HepG2 (cell line): ENCODE results near the gene PCDH12. TPM values are rescaled to one million over a fixed set of nuclear protein-coding genes. Genes with fewer than 3 reads are reported as not detected.

Experiments used
- ATAC-seq: fragments of 200-7000 bp; cut with Tn5 transposase; 3 replicates; pipeline ENCODE4 v1.9.1; 2020; ENCODE audit warnings: mild to moderate bottlenecking, moderate library complexity
- BruUV-seq: library from RNA; stranded (reverse); fragments of 400-500 nt; replicated peaks from 2 replicates; lab custom pipeline; 2021; lab: Mats Ljungman, UMichigan
- CTCF ChIA-PET: fragments of 300-600 bp; formaldehyde crosslinking; extraction: SDS; loops from one replicate; lab custom pipeline; 2021; ENCODE audit warnings: low total read pairs, inconsistent platforms, low intra/inter-chr PET ratio; lab: Yijun Ruan, JAX
- POLR2A ChIA-PET: fragments of 350-600 bp; sonication (Branson Sonifier 250); formaldehyde crosslinking; loops from one replicate; lab custom pipeline; 2020; ENCODE audit warnings: antibody characterized with exemption, inconsistent platforms; lab: Yijun Ruan, JAX
- DNase-seq: peaks from one replicate; pipeline ENCODE4 v3.0.0-alpha.2; 2015; ENCODE audit warnings: low spot score
- FAIRE-seq: peaks from 3 replicates; lab custom pipeline; 2011; peaks lifted over from hg19 to GRCh38; lab: Jason Lieb, UNC
- H2AFZ ChIP-seq: one replicate; pipeline ENCODE4 v1.6.1; 2011; ENCODE audit warnings: low read length, inconsistent platforms
- H3K27ac ChIP-seq: fragments of 300-600 bp; 3 replicates; pipeline ENCODE4 v1.8.0; 2011; ENCODE audit warnings: mixed run types, mild to moderate bottlenecking, mixed read lengths, low read length, inconsistent platforms; ENCODE audit not compliant: insufficient read depth; ENCODE audit errors: extremely low read length
- H3K27me3 ChIP-seq, 2 experiments: fragments of 200-600 bp in 1 of 2; 2 replicates in 1 of 2; 3 replicates in 1 of 2; pipeline versions ENCODE4 v1.6.0 to v1.8.0; 2011; ENCODE audit warnings: low read length in 2 of 2, mild to moderate bottlenecking in 2 of 2, moderate library complexity in 2 of 2, inconsistent platforms in 1 of 2; ENCODE audit not compliant: insufficient read depth in 2 of 2, control insufficient read depth in 1 of 2
- H3K36me3 ChIP-seq, 2 experiments: fragments of 200-600 bp in 1 of 2; replicated peaks in 1 of 2; 2 replicates in 1 of 2; 3 replicates in 1 of 2; pipeline versions ENCODE4 v1.5.1 to v1.8.0; 2011; ENCODE audit warnings: low read length in 2 of 2, inconsistent platforms in 1 of 2; ENCODE audit not compliant: insufficient read depth in 2 of 2, control insufficient read depth in 1 of 2
- H3K4me1 ChIP-seq: 2 replicates; pipeline ENCODE4 v1.5.1; 2012; ENCODE audit warnings: low read length, inconsistent platforms; ENCODE audit not compliant: insufficient read depth
- H3K4me2 ChIP-seq: 2 replicates; pipeline ENCODE4 v1.6.0; 2011; ENCODE audit warnings: low read depth, low read length, inconsistent platforms
- H3K4me3 ChIP-seq, 3 experiments: fragments of 200-600 bp in 1 of 3; sonication (generic), shearing (Covaris generic) in 1 of 3; replicated peaks in 1 of 3; 2 replicates each; pipeline ENCODE4 v1.5.1; 2011 to 2016; ENCODE audit warnings: low read length in 3 of 3, inconsistent platforms in 2 of 3, low read depth in 2 of 3, mild to moderate bottlenecking in 2 of 3, control low read depth in 1 of 3, mixed read lengths in 1 of 3; ENCODE audit not compliant: insufficient read depth in 1 of 3
- H3K79me2 ChIP-seq: one replicate; pipeline ENCODE4 v1.6.1; 2011; ENCODE audit warnings: low read length, inconsistent platforms; ENCODE audit not compliant: insufficient read depth
- H3K9ac ChIP-seq: 2 replicates; pipeline ENCODE4 v1.6.0; 2011; ENCODE audit warnings: mild to moderate bottlenecking, low read depth, low read length, inconsistent platforms; ENCODE audit not compliant: insufficient read depth
- H3K9me3 ChIP-seq: 2 replicates; pipeline ENCODE4 v1.5.1; 2012; ENCODE audit warnings: mild to moderate bottlenecking, low read length
- H4K20me1 ChIP-seq: 2 replicates; pipeline ENCODE4 v1.6.0; 2011; ENCODE audit warnings: inconsistent platforms, mild to moderate bottlenecking, low read length, moderate library complexity; ENCODE audit not compliant: insufficient read depth
- ARNT ChIP-seq: fragments of 450-650 bp; IDR thresholded peaks from 2 replicates; pipeline ENCODE4 v1.6.1; 2017
- EZH2 ChIP-seq: conservative IDR thresholded peaks from 2 replicates; pipeline ENCODE4 v1.6.1; 2012; ENCODE audit warnings: mild to moderate bottlenecking, low read depth, low read length, moderate library complexity
- GABPA ChIP-seq, 2 experiments: IDR thresholded peaks; 2 replicates each; pipeline ENCODE4 v1.6.1; 2011 to 2016; ENCODE audit warnings: low read depth in 2 of 2, low read length in 1 of 2, missing biosample characterization in 1 of 2, missing genetic modification characterization in 1 of 2
- GRHL1 ChIP-seq: sonication (generic); formaldehyde crosslinking; conservative IDR thresholded peaks from 2 replicates; pipeline ENCODE4 v1.8.0; 2022; ENCODE audit warnings: missing genetic modification reagents
- HNF4G ChIP-seq, 2 experiments: sonication (generic) in 1 of 2; formaldehyde crosslinking in 1 of 2; IDR thresholded peaks; 2 replicates each; pipeline versions ENCODE4 v1.4.0 to v1.6.1; 2011 to 2020; ENCODE audit warnings: borderline replicate concordance in 2 of 2, low read depth in 2 of 2, mild to moderate bottlenecking in 2 of 2, low read length in 1 of 2, missing genetic modification reagents in 1 of 2, moderate library complexity in 1 of 2
- HOXD1 ChIP-seq: sonication (generic); formaldehyde crosslinking; IDR thresholded peaks from 2 replicates; pipeline ENCODE4 v1.5.0; 2020; ENCODE audit warnings: missing genetic modification reagents
- IRF2 ChIP-seq: IDR thresholded peaks from 2 replicates; pipeline ENCODE4 v1.6.1; 2018; ENCODE audit warnings: missing genetic modification reagents, missing compliant biosample characterization
- MAF1 ChIP-seq: sonication (generic); formaldehyde crosslinking; IDR thresholded peaks from 2 replicates; pipeline ENCODE4 v1.5.0; 2020; ENCODE audit warnings: missing genetic modification reagents, borderline replicate concordance
- MATR3 ChIP-seq: sonication (generic); formaldehyde crosslinking; IDR thresholded peaks from 2 replicates; pipeline ENCODE4 v1.4.0; 2020; ENCODE audit warnings: missing genetic modification reagents
- NFIB ChIP-seq: sonication (generic); formaldehyde crosslinking; IDR thresholded peaks from 2 replicates; pipeline ENCODE4 v1.9.0; 2021; ENCODE audit warnings: missing genetic modification reagents, mild to moderate bottlenecking, borderline replicate concordance
- NONO ChIP-seq, 2 experiments: fragments of 450-650 bp in 1 of 2; sonication (generic) in 1 of 2; formaldehyde crosslinking in 1 of 2; IDR thresholded peaks in 1 of 2; conservative IDR thresholded peaks in 1 of 2; 2 replicates each; pipeline versions ENCODE4 v1.6.1 to v1.8.0; 2017 to 2022; ENCODE audit warnings: mild to moderate bottlenecking in 1 of 2, missing genetic modification reagents in 1 of 2, moderate library complexity in 1 of 2
- PBX3 ChIP-seq: sonication (generic); formaldehyde crosslinking; IDR thresholded peaks from 2 replicates; pipeline ENCODE4 v1.8.1; 2023; ENCODE audit warnings: missing genetic modification reagents, inconsistent platforms, borderline replicate concordance
- RELA ChIP-seq: sonication (generic); formaldehyde crosslinking; IDR thresholded peaks from 2 replicates; pipeline ENCODE4 v1.4.0; 2020; ENCODE audit warnings: missing genetic modification reagents
- RXRA ChIP-seq: sonication (generic); formaldehyde crosslinking; IDR thresholded peaks from 2 replicates; pipeline ENCODE4 v1.5.1; 2020; ENCODE audit warnings: missing genetic modification reagents
- SMAD1 ChIP-seq: sonication (generic); formaldehyde crosslinking; IDR thresholded peaks from 2 replicates; pipeline ENCODE4 v1.4.0; 2020; ENCODE audit warnings: missing genetic modification reagents, low read depth, mild to moderate bottlenecking, borderline replicate concordance
- ZNF484 ChIP-seq: sonication (generic); formaldehyde crosslinking; IDR thresholded peaks from 2 replicates; pipeline ENCODE4 v1.5.1; 2020; ENCODE audit warnings: mild to moderate bottlenecking, low read depth, missing genetic modification reagents, borderline replicate concordance
- ZNF639 ChIP-seq: conservative IDR thresholded peaks from 2 replicates; pipeline ENCODE4 v1.6.1; 2018; ENCODE audit warnings: missing genetic modification reagents
- ZNF761 ChIP-seq: sonication (generic); formaldehyde crosslinking; conservative IDR thresholded peaks from 2 replicates; pipeline ENCODE4 v1.4.0; 2020; ENCODE audit warnings: mild to moderate bottlenecking, missing genetic modification reagents
- ZNF850 ChIP-seq: sonication (generic); formaldehyde crosslinking; conservative IDR thresholded peaks from 2 replicates; pipeline ENCODE4 v1.9.0; 2021; ENCODE audit warnings: mild to moderate bottlenecking, missing genetic modification reagents
- WGBS: methylation state at CpG from one replicate; pipeline ENCODE4 v1.1.6; 2017; ENCODE audit warnings: low lambda C conversion rate; 5-methylcytosine and 5-hydroxymethylcytosine counted together
- in situ Hi-C: cut with HindIII; loops from 2 replicates; pipeline ENCODE4 v1.10.0; 2017; ENCODE audit warnings: low pct_unique_long_range_greater_than_20kb; ENCODE audit not compliant: extremely low pct_ligation_motif_present
- intact Hi-C: fragments of 100-400 bp; cut with micrococcal nuclease; formaldehyde crosslinking; loops from one replicate; pipeline ENCODE4 v1.10.0; 2022; ENCODE audit not compliant: unreplicated experiment
- polyA plus RNA-seq, 8 experiments: library from polyadenylated mRNA; depleted of rRNA in 3 of 8; stranded (reverse) in 7 of 8; unstranded in 1 of 8; fragments of >200 nt; fragmentation: Illumina TruSeq in 4 of 8; extraction: Trizol in 4 of 8; gene quantifications; 2 replicates each; pipeline versions ENCODE4 v1.2.1 to v1.2.3, GENCODE V29; 2011 to 2016; ENCODE audit warnings: low read depth in 4 of 8, missing spikeins in 1 of 8, mixed read lengths in 1 of 8; ENCODE audit not compliant: insufficient read depth in 1 of 8
- total RNA-seq, 5 experiments: library from RNA; depleted of rRNA; stranded (reverse); fragments of >200 nt; fragmentation: Illumina TruSeq; extraction: Trizol; gene quantifications; 2 replicates each; pipeline ENCODE4 v1.2.3, GENCODE V29; 2016; ENCODE audit warnings: low read depth in 1 of 5

The PCDH12 gene
- total and polyA plus RNA-seq, 2 of the 13 experiments (the other 11 are each of a cell fraction or from before 2014, with no cell fraction given) = not detected

- ATAC-seq = no peak
- ChIA-PET CTCF (no interaction called here), POLR2A (no interaction called here)
- intact Hi-C loops (no loop called here), in situ Hi-C loops (no loop called here)
- H3K9ac ChIP-seq = no peak overlapping the region
- H3K27ac ChIP-seq = no peak overlapping the region
- DNase-seq = no peak
- no peaks in the 10 kb centered on the region for H3K27me3 ChIP-seq
- H3K4me3 ChIP-seq = no peak overlapping the region
- 95% methylated on average over 9 of the region's 11 CpGs for WGBS
- no peaks in the 10 kb centered on the region for H3K4me1 ChIP-seq
- H2AFZ ChIP-seq = no peak overlapping the region
- TF ChIP-seq SMAD1 (CRISPR knock-in tag) = no peak
- TF ChIP-seq HNF4G (IDR thresholded peaks at IDR 0.05; ENCODE audit: borderline replicate concordance, low read depth, low read length) = no peak
- no peak for TF ChIP-seq HNF4G (CRISPR knock-in tag; IDR thresholded peaks at IDR 0.05; ENCODE audit: borderline replicate concordance, low read depth)
- no peak for TF ChIP-seq ZNF484 (CRISPR knock-in tag)
- TF ChIP-seq RELA (CRISPR knock-in tag) = no peak
- TF ChIP-seq HOXD1 = no peak
- TF ChIP-seq NFIB (CRISPR knock-in tag) = no peak
- no peak for TF ChIP-seq MATR3 (CRISPR knock-in tag)
- no peak for TF ChIP-seq GRHL1 (CRISPR knock-in tag)
- no peak for TF ChIP-seq GABPA (IDR thresholded peaks at IDR 0.05; ENCODE audit: low read depth, low read length)
- TF ChIP-seq GABPA (CRISPR knock-in tag; IDR thresholded peaks at IDR 0.05; ENCODE audit: low read depth) = no peak
- TF ChIP-seq ZNF761 = no peak
- no peak for TF ChIP-seq ARNT
- TF ChIP-seq ZNF639 = no peak
- TF ChIP-seq IRF2 (CRISPR knock-in tag) = no peak
- TF ChIP-seq EZH2 = no peak
- no peak for TF ChIP-seq ZNF850 (CRISPR knock-in tag)
- TF ChIP-seq NONO (IDR thresholded peaks at IDR 0.05) = no peak
- TF ChIP-seq NONO (CRISPR knock-in tag; conservative IDR thresholded peaks at IDR 0.05) = no peak
- TF ChIP-seq PBX3 (CRISPR knock-in tag) = no peak
- TF ChIP-seq MAF1 (CRISPR knock-in tag) = no peak
- TF ChIP-seq RXRA (CRISPR knock-in tag) = no peak
- FAIRE-seq = no peak
- no peak overlapping the region for H3K4me2 ChIP-seq
- H3K36me3 ChIP-seq = peaks cover 25 to 84% of the 10 kb centered on the region in 2 experiments
- no peaks in the 10 kb centered on the region for H4K20me1 ChIP-seq
- no peaks in the 10 kb centered on the region for H3K9me3 ChIP-seq
- BruUV-seq = no TSS peak
- no peaks in the 10 kb centered on the region for H3K79me2 ChIP-seq
Measured at GRCh38 chr5:141934099-141934844, 23.7 kb downstream of the PCDH12 start.
